ENCODE results near the gene FA2H.
"Not testable (repeated sequence)": the region's sequence is repeated elsewhere in the genome, so short reads cannot be mapped to it uniquely, and the experiment has no call there.

FA2H gene

GRCh38 chr16:74769586-74770190 lies 4.9 kb downstream of the FA2H start:
- no peak for DNase-seq

GRCh38 chr16:74768239-74768638 lies 6.4 kb downstream of the FA2H start:
- DNase-seq = no peak

GRCh38 chr16:74767749-74768148 lies 6.9 kb downstream of the FA2H start:
- no peak for DNase-seq

GRCh38 chr16:74766729-74767128 lies 7.9 kb downstream of the FA2H start:
- no peak for DNase-seq

GRCh38 chr16:74764184-74764583 lies 10.4 kb downstream of the FA2H start:
- DNase-seq = not testable (repeated sequence)

- DNase-seq = no peak
Observed at GRCh38 chr16:74761665-74762064, 13.0 kb downstream of the FA2H start.

- DNase-seq = no peak
Observed at GRCh38 chr16:74760007-74760767, 14.4 kb downstream of the FA2H start.

GRCh38 chr16:74759564-74759963 lies 15.1 kb downstream of the FA2H start:
- no peak for DNase-seq

GRCh38 chr16:74758801-74759200 lies 15.8 kb downstream of the FA2H start:
- no peak for DNase-seq

GRCh38 chr16:74757349-74757748 lies 17.3 kb downstream of the FA2H start:
- DNase-seq = no peak

- DNase-seq = no peak
Observed at GRCh38 chr16:74756203-74756602, 18.4 kb downstream of the FA2H start.

GRCh38 chr16:74753180-74753579 lies 21.4 kb downstream of the FA2H start:
- DNase-seq = no peak

GRCh38 chr16:74752756-74753155 lies 21.9 kb downstream of the FA2H start:
- no peak for DNase-seq

GRCh38 chr16:74752258-74752657 lies 22.4 kb downstream of the FA2H start:
- no peak for DNase-seq

- DNase-seq = no peak
Observed at GRCh38 chr16:74751658-74752057, 23.0 kb downstream of the FA2H start.

GRCh38 chr16:74749291-74750055 lies 25.1 kb downstream of the FA2H start:
- no peak for DNase-seq

- DNase-seq = no peak
Observed at GRCh38 chr16:74748616-74749026, 26.0 kb downstream of the FA2H start.

GRCh38 chr16:74747716-74748615 lies 26.7 kb downstream of the FA2H start:
- DNase-seq = no peak

- DNase-seq = no peak
Observed at GRCh38 chr16:74745926-74746325, 28.7 kb downstream of the FA2H start.

- no peak for DNase-seq
Observed at GRCh38 chr16:74745109-74745615, 29.5 kb downstream of the FA2H start.

- DNase-seq = no peak
Observed at GRCh38 chr16:74744566-74744965, 30.1 kb downstream of the FA2H start.

- DNase-seq = peak; percentile 74
Observed at GRCh38 chr16:74743668-74744299, 30.8 kb downstream of the FA2H start.

Measured in NCI-H2029 (cell line).